GM19239 (cell line): ENCODE measurements around the gene TOR1AIP1.

Source experiments
- DNase-seq: peaks from one replicate; pipeline ENCODE4 v3.0.0; 2011; ENCODE audit warnings: low spot score; ENCODE audit not compliant: insufficient read length
- FAIRE-seq: peaks from 2 replicates; lab custom pipeline; 2011; peaks lifted over from hg19 to GRCh38; lab: Jason Lieb, UNC

The TOR1AIP1 gene

GRCh38 chr1:179877586-179878265 lies 4.4 kb upstream of the TOR1AIP1 start, which contains the start of gene TOR1AIP2:
TSS of gene TOR1AIP2 (minus strand) at chr1:179877803. CDS start at chr1:179852665, 25,138 bp downstream.
- FAIRE-seq (peak; percentile 90), DNase-seq (peak; percentile 56)

DNA sequence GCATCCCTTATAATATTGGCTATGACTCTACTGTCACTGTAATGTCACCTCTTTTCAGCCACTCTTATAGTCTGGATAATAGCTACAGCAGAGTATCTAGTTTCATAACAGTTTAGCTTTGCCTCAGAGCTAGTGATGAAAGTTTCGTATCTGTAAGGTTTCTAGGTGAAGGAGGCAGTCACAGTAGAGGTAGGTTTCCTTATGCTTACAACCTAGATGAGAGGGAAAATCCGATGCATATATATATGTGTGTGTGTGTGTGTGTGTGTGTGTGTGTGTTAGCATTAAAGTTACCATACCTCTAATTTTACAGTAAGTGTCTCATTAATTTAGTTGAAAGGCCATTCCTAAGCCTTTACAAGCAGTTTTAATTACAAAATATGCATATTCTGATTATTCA lies 2.3 kb upstream of the TOR1AIP1 start:
- no peak for DNase-seq
- FAIRE-seq, result no peak

GRCh38 chr1:179881642-179882252 lies 338 bp upstream of the TOR1AIP1 start:
- no peak for DNase-seq
- FAIRE-seq, result no peak

DNA sequence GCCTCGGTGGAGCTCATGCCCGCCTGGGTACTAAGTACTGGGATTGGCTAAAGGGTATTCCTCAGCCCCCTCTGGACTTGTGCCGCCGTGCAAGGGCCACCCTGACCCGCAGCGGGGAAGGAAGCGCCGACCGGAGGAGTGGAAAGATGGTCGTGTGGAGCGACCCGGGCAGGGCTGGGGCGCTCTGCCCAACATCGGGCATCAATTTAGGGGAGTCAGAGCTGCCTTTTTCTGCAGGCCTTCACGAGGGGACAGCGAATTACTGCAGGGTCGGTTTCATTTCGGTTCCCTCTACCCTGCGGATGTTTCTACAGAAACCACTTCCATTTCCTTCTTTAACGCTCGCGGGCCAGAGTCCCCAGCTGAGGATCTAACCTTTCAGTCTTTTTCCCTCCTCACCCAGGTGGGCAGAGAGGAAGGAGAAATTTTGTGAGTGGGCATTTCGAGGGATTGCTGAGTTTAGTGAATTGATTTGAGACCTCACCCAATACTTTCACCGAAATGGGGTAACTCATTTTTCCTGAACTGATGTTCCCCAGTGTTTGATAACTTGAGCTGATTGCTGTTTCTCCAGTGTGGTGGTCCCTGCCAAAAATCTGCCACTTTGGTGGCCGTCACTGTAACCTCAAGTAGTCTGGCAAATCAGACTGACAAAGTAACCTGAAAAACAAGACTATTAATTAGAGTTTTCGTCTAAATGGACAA lies 1.1 kb downstream of the TOR1AIP1 start:
- no peak for DNase-seq
- FAIRE-seq, result no peak

GRCh38 chr1:179883745-179884138 lies 1.7 kb downstream of the TOR1AIP1 start:
- DNase-seq, result no peak
- peak; percentile 54 for FAIRE-seq

DNA sequence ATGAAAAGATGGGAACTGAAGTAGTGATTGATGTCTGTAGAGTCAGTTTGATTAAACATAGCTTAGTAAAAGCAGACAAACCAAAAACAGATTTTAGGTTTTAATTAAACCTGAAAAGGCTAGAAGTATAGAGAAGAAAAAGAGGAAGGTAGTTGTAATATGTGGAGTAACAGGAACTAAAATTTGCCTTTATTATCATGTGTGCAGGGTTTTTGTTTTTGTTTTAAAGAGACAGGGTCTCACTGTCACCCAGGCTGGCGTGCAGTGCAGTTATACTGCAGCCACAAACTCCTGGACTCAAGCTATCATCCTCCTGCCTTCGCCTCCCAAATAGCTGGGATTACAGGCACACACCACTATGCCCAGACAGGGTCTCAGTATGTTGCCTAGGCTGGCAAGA lies 6.0 kb downstream of the TOR1AIP1 start:
- DNase-seq (no peak), FAIRE-seq (no peak)

DNA sequence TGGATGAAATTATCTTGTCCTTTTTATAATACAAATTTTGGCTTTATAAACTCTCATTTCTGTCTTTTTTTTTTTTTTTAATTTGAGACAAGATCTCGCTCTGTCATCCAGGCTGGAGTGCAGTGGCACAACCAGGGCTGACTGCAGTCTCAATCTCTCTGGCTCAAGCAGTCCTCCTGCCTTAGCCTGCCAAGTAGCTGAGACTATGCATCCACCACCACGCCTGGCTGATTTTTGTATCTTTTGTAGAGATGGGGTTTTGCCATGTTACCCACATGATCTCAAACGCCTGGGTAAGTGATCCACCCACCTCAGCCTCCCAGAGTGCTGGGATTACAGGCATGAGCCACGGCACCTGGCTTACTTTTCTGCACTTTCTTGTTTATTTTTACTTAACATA lies 7.5 kb downstream of the TOR1AIP1 start:
- DNase-seq (no peak), FAIRE-seq (no peak)

- no peak for FAIRE-seq
- DNase-seq, result no peak
Measured at GRCh38 chr1:179910934-179911333, 28.8 kb downstream of the TOR1AIP1 start.

GRCh38 chr1:179911812-179912211 lies 29.7 kb downstream of the TOR1AIP1 start:
- DNase-seq (no peak), FAIRE-seq (no peak)

GRCh38 chr1:179917601-179918429 lies 35.7 kb downstream of the TOR1AIP1 start:
- DNase-seq (no peak), FAIRE-seq (no peak)

- no peak for DNase-seq
- no peak for FAIRE-seq
Measured at GRCh38 chr1:179921472-179921871, 39.4 kb downstream of the TOR1AIP1 start.

GRCh38 chr1:179921981-179922872 lies 40.1 kb downstream of the TOR1AIP1 start:
- DNase-seq, result no peak
- no peak for FAIRE-seq

GRCh38 chr1:179923029-179923428 lies 40.9 kb downstream of the TOR1AIP1 start:
- FAIRE-seq (no peak), DNase-seq (no peak)

- FAIRE-seq (no peak), DNase-seq (no peak)
Measured at GRCh38 chr1:179924268-179924667, 42.2 kb downstream of the TOR1AIP1 start.

DNA sequence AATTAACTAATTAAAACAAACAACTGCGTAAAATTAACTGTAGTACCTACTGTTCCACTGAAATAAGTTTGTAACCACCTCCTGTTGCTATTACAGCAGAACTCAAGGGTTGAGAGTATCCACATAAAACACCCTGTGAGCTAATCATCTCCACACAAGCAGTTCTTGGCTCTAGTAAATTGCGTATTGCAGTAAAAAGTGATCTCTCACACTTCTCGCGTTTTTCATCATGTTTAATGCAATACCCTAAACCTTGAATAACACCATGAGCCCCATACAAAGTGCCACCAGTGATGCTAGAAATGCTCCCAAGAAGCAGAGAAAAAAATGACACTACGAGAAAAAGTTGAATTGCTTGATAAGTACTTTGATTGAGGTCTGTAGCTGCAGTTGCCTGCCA lies 43.2 kb downstream of the TOR1AIP1 start:
- DNase-seq, result no peak
- FAIRE-seq, result no peak

DNA sequence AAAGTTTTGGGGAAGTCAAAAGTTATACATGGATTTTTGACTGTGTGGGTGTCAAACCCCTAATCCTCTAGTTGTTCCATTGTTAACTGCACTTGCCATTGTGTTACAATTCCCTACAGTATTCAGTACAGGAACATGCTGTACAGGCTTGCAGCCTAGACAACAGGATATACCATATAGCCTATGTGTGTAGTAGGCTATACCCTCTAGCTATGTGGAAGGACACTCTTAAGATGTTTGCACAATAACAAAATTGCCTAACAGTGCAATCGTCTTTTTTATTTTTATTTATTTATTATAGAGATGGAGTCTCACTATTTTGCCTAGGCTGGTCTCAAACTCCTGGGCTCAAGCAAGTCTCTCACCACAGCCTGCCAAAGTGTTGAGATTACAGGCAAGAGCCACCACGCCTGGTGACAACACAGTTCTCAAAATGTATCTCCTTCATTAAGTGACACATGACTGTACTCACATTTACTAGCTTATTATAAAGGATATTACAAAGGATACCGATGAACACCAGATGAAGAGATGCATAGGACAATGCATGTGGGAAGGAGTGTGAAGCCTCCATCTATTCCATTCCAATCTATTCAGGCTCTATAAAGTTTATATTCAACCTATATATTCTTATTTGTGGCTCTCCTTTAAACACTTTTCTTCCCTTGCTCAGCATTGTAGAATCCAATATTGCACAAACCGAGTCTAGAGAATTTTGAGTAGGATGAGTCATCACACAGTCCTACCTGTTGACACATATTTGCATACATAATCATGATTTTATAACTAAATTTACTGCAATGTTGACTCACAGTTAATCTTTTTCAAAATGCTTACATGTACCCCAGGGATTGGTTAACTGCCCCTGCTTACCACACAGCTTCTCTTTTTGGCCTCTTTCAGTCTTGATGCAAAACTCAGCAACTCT lies 44.1 kb downstream of the TOR1AIP1 start:
- FAIRE-seq, result no peak
- DNase-seq, result no peak

GRCh38 chr1:179926850-179927205 lies 44.7 kb downstream of the TOR1AIP1 start:
- DNase-seq (no peak), FAIRE-seq (no peak)

GRCh38 chr1:179929955-179930798 lies 48.1 kb downstream of the TOR1AIP1 start:
- FAIRE-seq, result no peak
- DNase-seq, result no peak
